K562 (cell line): ENCODE data around the gene LYSMD1. TPM values are rescaled to one million over a fixed set of nuclear protein-coding genes. Genes with fewer than 3 reads are reported as not detected.

Experiments
- ATAC-seq: fragments of 200-7000 bp; cut with Tn5 transposase; 3 replicates; pipeline ENCODE4 v1.9.1; 2020; ENCODE audit warnings: moderate library complexity
- BruUV-seq: library from RNA; stranded (reverse); fragments of 400-500 nt; replicated peaks from 2 replicates; lab custom pipeline; 2021; lab: Mats Ljungman, UMichigan
- CTCF ChIA-PET: fragments of 300-600 bp; formaldehyde crosslinking; extraction: SDS; loops from one replicate; lab custom pipeline; 2021; ENCODE audit warnings: low intra/inter-chr PET ratio; lab: Yijun Ruan, JAX
- POLR2A ChIA-PET: fragments of 300-600, 350-650 bp; sonication (Branson Sonifier 250); formaldehyde crosslinking; extraction: SDS; loops from one replicate; lab custom pipeline; 2021; ENCODE audit warnings: antibody characterized with exemption, inconsistent platforms; lab: Yijun Ruan, JAX
- DNase-seq, 4 experiments: peaks; one replicate each; pipeline versions ENCODE4 v3.0.0 to v3.0.0-alpha.2; 2011 to 2018; ENCODE audit warnings: low spot score in 3 of 4, mixed read lengths in 3 of 4; ENCODE audit errors: extremely low read depth in 1 of 4
- FAIRE-seq: peaks from 2 replicates; lab custom pipeline; 2011; peaks lifted over from hg19 to GRCh38; lab: Jason Lieb, UNC
- H2AFZ ChIP-seq: 2 replicates; pipeline ENCODE4 v1.6.0; 2011; ENCODE audit warnings: low read depth, low read length, control low read depth, inconsistent platforms
- H3K27ac ChIP-seq: fragments of 200-600 bp; 3 replicates; pipeline ENCODE4 v1.8.0; 2011; ENCODE audit warnings: low read depth, mild to moderate bottlenecking, control low read depth, inconsistent platforms, low read length, moderate library complexity, mixed read lengths; ENCODE audit errors: extremely low read depth
- H3K27me3 ChIP-seq, 2 experiments: fragments of 300-600 bp in 1 of 2; 2 replicates in 1 of 2; 3 replicates in 1 of 2; pipeline versions ENCODE4 v1.6.0 to v1.8.0; 2011; ENCODE audit warnings: inconsistent platforms in 2 of 2, low read length in 2 of 2, mild to moderate bottlenecking in 1 of 2, mixed read lengths in 1 of 2, moderate library complexity in 1 of 2; ENCODE audit not compliant: control insufficient read depth in 2 of 2, insufficient read depth in 2 of 2
- H3K36me3 ChIP-seq: fragments of 300-600 bp; 3 replicates; pipeline ENCODE4 v1.8.0; 2011; ENCODE audit warnings: mild to moderate bottlenecking, low read length, inconsistent platforms; ENCODE audit not compliant: control insufficient read depth, insufficient read depth
- H3K4me1 ChIP-seq, 2 experiments: fragments of 200-600 bp in 1 of 2; replicated peaks in 1 of 2; 2 replicates in 1 of 2; 3 replicates in 1 of 2; pipeline versions ENCODE4 v1.5.1 to v1.8.0; 2011; ENCODE audit warnings: inconsistent platforms in 2 of 2, low read length in 2 of 2, mild to moderate bottlenecking in 1 of 2, mixed read lengths in 1 of 2, moderate library complexity in 1 of 2; ENCODE audit not compliant: control insufficient read depth in 2 of 2, insufficient read depth in 2 of 2
- H3K4me2 ChIP-seq: 2 replicates; pipeline ENCODE4 v1.6.1; 2011; ENCODE audit warnings: low read length, control low read depth, inconsistent platforms, mixed read lengths; ENCODE audit not compliant: insufficient read depth
- H3K4me3 ChIP-seq: fragments of 200-600 bp; sonication (generic), shearing (Covaris generic); 2 replicates; pipeline ENCODE4 v1.5.1; 2016; ENCODE audit warnings: control low read depth, inconsistent platforms
- H3K79me2 ChIP-seq: fragments of 200-600 bp; 3 replicates; pipeline ENCODE4 v1.8.0; 2011; ENCODE audit warnings: low read length, inconsistent platforms; ENCODE audit not compliant: control insufficient read depth, insufficient read depth
- H3K9ac ChIP-seq, 2 experiments: 2 replicates each; pipeline versions ENCODE4 v1.6.0 to v1.6.1; 2011; ENCODE audit warnings: low read depth in 2 of 2, low read length in 2 of 2, control low read depth in 1 of 2, inconsistent platforms in 1 of 2, mild to moderate bottlenecking in 1 of 2, mixed read lengths in 1 of 2; ENCODE audit not compliant: insufficient read depth in 1 of 2
- H3K9me1 ChIP-seq: one replicate; pipeline ENCODE4 v1.6.0; 2011; ENCODE audit warnings: inconsistent platforms, mild to moderate bottlenecking, low read length, moderate library complexity; ENCODE audit not compliant: control insufficient read depth, insufficient read depth
- H3K9me3 ChIP-seq: replicated peaks from 2 replicates; pipeline ENCODE4 v1.5.1; 2011; ENCODE audit warnings: low read depth, low read length, inconsistent platforms; ENCODE audit not compliant: control insufficient read depth, insufficient read depth
- H4K20me1 ChIP-seq: replicated peaks from 2 replicates; pipeline ENCODE4 v1.6.1; 2011; ENCODE audit warnings: low read length, inconsistent platforms, mixed read lengths; ENCODE audit not compliant: control insufficient read depth, insufficient read depth
- DPF2 ChIP-seq: fragments of 450-650 bp; IDR thresholded peaks from 2 replicates; pipeline ENCODE4 v1.6.1; 2016
- ETS1 ChIP-seq: conservative IDR thresholded peaks from 2 replicates; pipeline ENCODE4 v1.6.1; 2011; ENCODE audit warnings: low read depth, mild to moderate bottlenecking, low read length; ENCODE audit not compliant: control insufficient read depth
- EWSR1 ChIP-seq: fragments of 450-650 bp; IDR thresholded peaks from 2 replicates; pipeline ENCODE4 v1.6.1; 2018; ENCODE audit warnings: borderline replicate concordance, mild to moderate bottlenecking, low read depth, moderate library complexity; ENCODE audit not compliant: partially characterized antibody
- FOXJ2 ChIP-seq: fragments of 200-800 bp; sonication (Bioruptor generic); IDR thresholded peaks from 2 replicates; pipeline ENCODE4 v1.6.1; 2016; ENCODE audit warnings: missing genetic modification characterization, missing compliant biosample characterization
- KAT7 ChIP-seq: sonication (generic); formaldehyde crosslinking; IDR thresholded peaks from 2 replicates; pipeline ENCODE4 v1.8.0; 2022; ENCODE audit warnings: missing genetic modification reagents, mild to moderate bottlenecking, borderline replicate concordance
- KDM5B ChIP-seq: fragments of 200-600 bp; sonication (generic); IDR thresholded peaks from 2 replicates; pipeline ENCODE4 v1.6.1; 2012; ENCODE audit warnings: low read depth, mild to moderate bottlenecking, moderate library complexity, low read length, control low read depth, inconsistent platforms; ENCODE audit not compliant: insufficient replicate concordance
- LEF1 ChIP-seq: fragments of 450-650 bp; IDR thresholded peaks from 2 replicates; pipeline ENCODE4 v1.6.1; 2016; ENCODE audit warnings: mild to moderate bottlenecking
- MIER1 ChIP-seq: fragments of 450-650 bp; IDR thresholded peaks from 2 replicates; pipeline ENCODE4 v1.6.1; 2016; ENCODE audit warnings: antibody characterized with exemption, mild to moderate bottlenecking, low read depth
- NFE2L1 ChIP-seq: fragments of 450-650 bp; IDR thresholded peaks from 2 replicates; pipeline ENCODE4 v1.6.1; 2016; ENCODE audit warnings: missing genetic modification characterization, low read depth, mild to moderate bottlenecking, missing compliant biosample characterization, moderate library complexity, borderline replicate concordance
- NKRF ChIP-seq: fragments of 450-650 bp; IDR thresholded peaks from 2 replicates; pipeline ENCODE4 v1.6.1; 2016; ENCODE audit warnings: borderline replicate concordance
- NR2C1 ChIP-seq, 2 experiments: fragments of 450-650 bp; IDR thresholded peaks; 2 replicates each; pipeline ENCODE4 v1.6.1; 2017; ENCODE audit warnings: mild to moderate bottlenecking in 2 of 2, antibody characterized with exemption in 1 of 2, inconsistent platforms in 1 of 2, missing compliant biosample characterization in 1 of 2, missing genetic modification characterization in 1 of 2
- NRF1 ChIP-seq, 2 experiments: fragments of 450-650 bp; IDR thresholded peaks in 1 of 2; conservative IDR thresholded peaks in 1 of 2; 2 replicates each; pipeline ENCODE4 v1.6.1; 2014; ENCODE audit warnings: mild to moderate bottlenecking in 2 of 2
- OTX1 ChIP-seq: fragments of 450-650 bp; formaldehyde crosslinking; IDR thresholded peaks from 2 replicates; pipeline ENCODE4 v1.4.0; 2022; ENCODE audit warnings: mild to moderate bottlenecking
- PTRF ChIP-seq: fragments of 450-650 bp; IDR thresholded peaks from 2 replicates; pipeline ENCODE4 v1.6.1; 2016; ENCODE audit warnings: mild to moderate bottlenecking, missing genetic modification characterization, missing compliant biosample characterization
- SMARCA5 ChIP-seq: fragments of 450-650 bp; IDR thresholded peaks from 2 replicates; pipeline ENCODE4 v1.6.1; 2016
- SMARCE1 ChIP-seq: fragments of 450-650 bp; IDR thresholded peaks from 2 replicates; pipeline ENCODE4 v1.7.1; 2016; ENCODE audit warnings: mild to moderate bottlenecking
- ZNF740 ChIP-seq, 3 experiments: fragments of 200-800 bp in 1 of 3; sonication (Bioruptor generic) in 1 of 3; sonication (generic) in 1 of 3; formaldehyde crosslinking in 1 of 3; IDR thresholded peaks; 2 replicates each; pipeline versions ENCODE4 v1.6.1 to v1.8.0; 2016 to 2022; ENCODE audit warnings: mild to moderate bottlenecking in 2 of 3, missing compliant biosample characterization in 2 of 3, missing genetic modification characterization in 2 of 3, missing genetic modification reagents in 1 of 3
- ZNF75A ChIP-seq: fragments of 450-650 bp; formaldehyde crosslinking; IDR thresholded peaks from 2 replicates; pipeline ENCODE4 v1.4.0; 2020; ENCODE audit warnings: mild to moderate bottlenecking
- WGBS: fragments of 100-300 bp; shearing (Covaris generic); methylation state at CpG from one replicate; pipeline ENCODE4 v1.1.6; 2016; ENCODE audit warnings: low coverage, mixed read lengths; ENCODE audit not compliant: insufficient coverage; ENCODE audit errors: missing lambda C conversion rate; 5-methylcytosine and 5-hydroxymethylcytosine counted together
- in situ Hi-C: fragments of 300-500 bp; cut with MboI; formaldehyde crosslinking; loops from 4 replicates; pipeline ENCODE4 v1.15.0; 2018; ENCODE audit warnings: inconsistent platforms, mixed read lengths
- intact Hi-C: fragments of 100-400 bp; cut with micrococcal nuclease; formaldehyde crosslinking; loops from 2 replicates; pipeline ENCODE4 v1.14.2; 2022
- polyA plus RNA-seq, 8 experiments: library from polyadenylated mRNA; depleted of rRNA in 4 of 8; stranded (reverse) in 5 of 8; unstranded in 3 of 8; fragments of >200 nt; fragmentation: Nextera tagmentation in 2 of 8; fragmentation: Illumina TruSeq in 1 of 8; extraction: Ambion mirVana in 2 of 8; extraction: Trizol in 1 of 8; gene quantifications; 2 replicates each; pipeline versions ENCODE4 v1.2.1 to v1.2.3, GENCODE V29; 2011 to 2014; ENCODE audit warnings: inconsistent platforms in 1 of 8, missing spikeins in 1 of 8
- total RNA-seq, 7 experiments: library from RNA; depleted of rRNA in 6 of 7; stranded (reverse); fragments of >200 nt in 6 of 7; fragmentation: Illumina TruSeq in 2 of 7; extraction: Trizol in 2 of 7; gene quantifications; 2 replicates each; pipeline versions ENCODE4 v1.2.1 to v1.2.3, GENCODE V29; 2011 to 2021; ENCODE audit warnings: low replicate concordance in 1 of 7

The LYSMD1 gene
- total and polyA plus RNA-seq, 9 of the 15 experiments (the other 6 are each of a cell fraction or from before 2014, with no cell fraction given), result 2.2 to 9.4 (median 6.0) TPM

- ATAC-seq, result peak; percentile 63
- no peaks in the 10 kb centered on the region for H3K27me3 ChIP-seq
- intact Hi-C loops (no loop called here), in situ Hi-C loops (no loop called here)
- 4% methylated on average over 15 of the region's 15 CpGs for WGBS
- H3K27ac ChIP-seq, result peak overlapping the region; percentile 74
- peak overlapping the region; percentile 98 for H2AFZ ChIP-seq
- H3K79me2 ChIP-seq, result peaks cover 31% of the 10 kb centered on the region
- peaks cover 35% of the 10 kb centered on the region; the same call in 2 of the 3 replicates for H3K36me3 ChIP-seq
- peaks cover 10 to 16% of the 10 kb centered on the region in 2 experiments; a peak in 4 of 5 replicates for H3K4me1 ChIP-seq
- peak overlapping the region; percentile 64 for H3K4me3 ChIP-seq
- peak in 3 of 4 experiments; percentile 67 to 71 (median 70) for DNase-seq
- FAIRE-seq, result no peak
- H4K20me1 ChIP-seq, result no peaks in the 10 kb centered on the region
- peak overlapping the region; percentile 96 for H3K4me2 ChIP-seq
- POLR2A ChIA-PET, result interaction anchor here (0.6 to 1.2 kb wide), 6 partner anchors 22 to 154 kb away, joined by 3 to 5 read pairs (median 4); partner anchors contain the start of genes MLLT11 and ZNF687
- no peaks in the 10 kb centered on the region for H3K9me1 ChIP-seq
- H3K9ac ChIP-seq, result peak overlapping the region; percentile 87 to 89
- no peaks in the 10 kb centered on the region for H3K9me3 ChIP-seq
- BruUV-seq, result TSS peak; percentile 56
- CTCF ChIA-PET, result interaction anchor here (1.3 kb wide), 1 partner anchor 66 kb away, joined by 3 read pairs; no protein-coding TSS in a partner anchor
- peak; percentile 72; the same call in 1 of the 2 replicates for TF ChIP-seq SMARCA5
- no peak for TF ChIP-seq ETS1
- peak; percentile 40 for TF ChIP-seq LEF1
- TF ChIP-seq SMARCE1, result 0 out of 2 replicates have a peak, but pooled peaks have one; percentile 12
- TF ChIP-seq ZNF75A, result no peak
- no peak for TF ChIP-seq NRF1 (conservative IDR thresholded peaks at IDR 0.05 in 1 of 2, IDR thresholded peaks at IDR 0.05 in 1 of 2)
- peak; percentile 47; the same call in 1 of the 2 replicates for TF ChIP-seq MIER1
- peak; percentile 25; the same call in 1 of the 2 replicates for TF ChIP-seq NFE2L1
- no peak for TF ChIP-seq EWSR1
- TF ChIP-seq PTRF (tag), result peak; percentile 60
- TF ChIP-seq KDM5B, result peak; percentile 32
- TF ChIP-seq KAT7 (CRISPR knock-in tag), result peak; percentile 67; the same call in 1 of the 2 replicates
- TF ChIP-seq NR2C1 (IDR thresholded peaks at IDR 0.05), result peak; percentile 99
- peak; percentile 99 for TF ChIP-seq NR2C1 (tag; IDR thresholded peaks at IDR 0.05)
- TF ChIP-seq FOXJ2 (tag), result peak; percentile 61; the same call in 1 of the 2 replicates
- peak; percentile 48 for TF ChIP-seq DPF2
- TF ChIP-seq NKRF, result peak; percentile 44; the same call in 1 of the 2 replicates
- TF ChIP-seq OTX1, result 0 out of 2 replicates have a peak, but pooled peaks have one; percentile 16
- TF ChIP-seq ZNF740 (CRISPR knock-in tag; IDR thresholded peaks at IDR 0.05), result 0 out of 2 replicates have a peak, but pooled peaks have one; percentile 23
- TF ChIP-seq ZNF740 (tag; IDR thresholded peaks at IDR 0.05), result peak in 1 of 2 experiments; percentile 57; a peak in 1 of 4 replicates
These were observed 393 bp downstream of the LYSMD1 start for GRCh38 chr1:151165281-151165737.
